NCI-H2081 treated with DMSO at 0.1 percent for 48 hours (cell line): ENCODE measurements around the gene UBE2O.

Source experiments
- DNase-seq: peaks from one replicate; lab custom pipeline; 2025; lab: John Stamatoyannopoulos, UW

UBE2O gene

GRCh38 chr17:76414334-76415295 is 38.3 kb downstream of the UBE2O start:
- peak; percentile 20 for DNase-seq

- DNase-seq, result no peak
Observed at GRCh38 chr17:76411247-76411646, 41.7 kb downstream of the UBE2O start.

- no peak for DNase-seq
Observed at GRCh38 chr17:76410328-76410965, 42.5 kb downstream of the UBE2O start.

GRCh38 chr17:76408037-76408849 is 44.7 kb downstream of the UBE2O start:
- peak; percentile 64 for DNase-seq

- no peak for DNase-seq
Observed at GRCh38 chr17:76407509-76407908, 45.4 kb downstream of the UBE2O start.

- DNase-seq, result peak; percentile 79
Observed at GRCh38 chr17:76405967-76406647, 46.8 kb downstream of the UBE2O start.

- no peak for DNase-seq
Observed at GRCh38 chr17:76405607-76405966, 47.4 kb downstream of the UBE2O start.

- no peak for DNase-seq
Observed at GRCh38 chr17:76404976-76405563, 47.9 kb downstream of the UBE2O start.

- no peak for DNase-seq
Observed at GRCh38 chr17:76404256-76404655, 48.7 kb downstream of the UBE2O start.

- DNase-seq, result no peak
Observed at GRCh38 chr17:76402711-76403110, 50.2 kb downstream of the UBE2O start.

- DNase-seq, result no peak
Observed at GRCh38 chr17:76399175-76400172, 53.5 kb downstream of the UBE2O start.

GRCh38 chr17:76398523-76399174 is 54.3 kb downstream of the UBE2O start:
- no peak for DNase-seq

- DNase-seq, result peak; percentile 32
Observed at GRCh38 chr17:76397687-76398522, 55.0 kb downstream of the UBE2O start.

GRCh38 chr17:76397184-76397583 is 55.8 kb downstream of the UBE2O start:
- DNase-seq, result no peak

- no peak for DNase-seq
Observed at GRCh38 chr17:76395980-76396379, 57.0 kb downstream of the UBE2O start.

- DNase-seq, result no peak
Observed at GRCh38 chr17:76394166-76394565, 58.8 kb downstream of the UBE2O start.

GRCh38 chr17:76391200-76391715 is 61.7 kb downstream of the UBE2O start:
- no peak for DNase-seq

GRCh38 chr17:76390003-76390421 is 62.9 kb downstream of the UBE2O start:
- no peak for DNase-seq
